Naive B cell (primary cell): ENCODE results near the gene TPST2. TPM values are rescaled to one million over a fixed set of nuclear protein-coding genes. Genes with fewer than 3 reads are reported as not detected.

ENCODE experiments used
- ATAC-seq, 2 donors: fragments of 150-1000 bp; cut with Tn5 transposase; 2 replicates each; pipeline ENCODE4 v1.10.0; 2021; ENCODE audit warnings: low read depth in 2 of 2, mild to moderate bottlenecking in 2 of 2, moderate library complexity in 2 of 2
- DNase-seq: peaks from one replicate; pipeline ENCODE4 v3.0.0; 2022
- H3K27ac Mint-ChIP-seq, 6 donors: one replicate each; pipeline ENCODE4 v1.8.0; 2020 to 2022; ENCODE audit warnings: mild to moderate bottlenecking in 6 of 6, mixed read lengths in 6 of 6, moderate library complexity in 5 of 6, inconsistent platforms in 2 of 6
- H3K27me3 Mint-ChIP-seq, 3 donors: one replicate each; pipeline ENCODE4 v1.8.0; 2021 to 2022; ENCODE audit warnings: mixed read lengths in 3 of 3, mild to moderate bottlenecking in 1 of 3
- H3K36me3 Mint-ChIP-seq, 2 donors: one replicate each; pipeline ENCODE4 v1.8.0; 2020 to 2022; ENCODE audit warnings: mixed read lengths in 2 of 2, inconsistent platforms in 1 of 2, mild to moderate bottlenecking in 1 of 2
- H3K4me1 Mint-ChIP-seq, 3 donors: one replicate each; pipeline ENCODE4 v1.8.0; 2020 to 2022; ENCODE audit warnings: mixed read lengths in 3 of 3, inconsistent platforms in 1 of 3, mild to moderate bottlenecking in 1 of 3, moderate library complexity in 1 of 3
- H3K4me3 Mint-ChIP-seq, 8 donors: one replicate each; pipeline ENCODE4 v1.8.0; 2020 to 2022; ENCODE audit warnings: mild to moderate bottlenecking in 8 of 8, mixed read lengths in 8 of 8, moderate library complexity in 8 of 8, inconsistent platforms in 2 of 8
- H3K9me3 Mint-ChIP-seq, 7 donors: one replicate each; pipeline ENCODE4 v1.8.0; 2020 to 2022; ENCODE audit warnings: mixed read lengths in 7 of 7, mild to moderate bottlenecking in 5 of 7, inconsistent platforms in 2 of 7, moderate library complexity in 1 of 7
- polyA plus RNA-seq, 6 donors: library from polyadenylated mRNA; unstranded; fragments of 300-500 nt; fragmentation: Illumina TruSeq; gene quantifications; one replicate each; pipeline ENCODE4 v1.2.3, GENCODE V29; 2021; ENCODE audit warnings: low read depth in 6 of 6

Gene TPST2
- polyA plus RNA-seq, 6 donors from 2014 or later, result 13.9 to 39.0 (median 28.5) TPM

- Mint-ChIP-seq H3K4me1 (peaks cover 4 to 11% (median 6%) of the 10 kb centered on the region in 3 donors), H3K4me3 (no peak overlapping the region), H3K27ac (peak overlapping the region in 2 of 6 donors; percentile 36 to 68), H3K36me3 (peaks cover 0 to 13% of the 10 kb centered on the region in 2 donors), H3K9me3 (no peaks in the 10 kb centered on the region), H3K27me3 (no peaks in the 10 kb centered on the region)
- DNase-seq (no peak), ATAC-seq (no peak)
Measured at GRCh38 chr22:26525946-26526564, 63.9 kb downstream of the TPST2 start.

GRCh38 chr22:26524870-26525269, 65.1 kb downstream of the TPST2 start:
- Mint-ChIP-seq H3K27ac (peak overlapping the region in 2 of 6 donors; percentile 39 to 59), H3K27me3 (no peaks in the 10 kb centered on the region), H3K4me1 (peaks cover 4 to 11% (median 6%) of the 10 kb centered on the region in 3 donors), H3K4me3 (no peak overlapping the region), H3K9me3 (no peaks in the 10 kb centered on the region), H3K36me3 (peaks cover 0 to 12% of the 10 kb centered on the region in 2 donors)
- ATAC-seq (no peak), DNase-seq (no peak)

GRCh38 chr22:26522592-26522991, 67.3 kb downstream of the TPST2 start:
- Mint-ChIP-seq H3K9me3 (no peaks in the 10 kb centered on the region), H3K27me3 (no peaks in the 10 kb centered on the region), H3K4me1 (peaks cover 4 to 11% (median 6%) of the 10 kb centered on the region in 3 donors), H3K4me3 (no peak overlapping the region), H3K27ac (no peak overlapping the region), H3K36me3 (peaks cover 0 to 12% of the 10 kb centered on the region in 2 donors)
- DNase-seq (no peak), ATAC-seq (no peak)

- no peak for ATAC-seq
- no peaks in the 10 kb centered on the region for H3K9me3 Mint-ChIP-seq
- peak overlapping the region in 1 of 6 donors; percentile 30 for H3K27ac Mint-ChIP-seq
- DNase-seq, result no peak
- no peak overlapping the region for H3K4me3 Mint-ChIP-seq
- H3K27me3 Mint-ChIP-seq, result no peaks in the 10 kb centered on the region
- peaks cover 0 to 12% of the 10 kb centered on the region in 2 donors for H3K36me3 Mint-ChIP-seq
- peaks cover 4 to 11% (median 6%) of the 10 kb centered on the region in 3 donors for H3K4me1 Mint-ChIP-seq
Measured at GRCh38 chr22:26522012-26522411, 67.9 kb downstream of the TPST2 start.

- Mint-ChIP-seq H3K4me3 (no peak overlapping the region), H3K4me1 (peaks cover 12 to 19% (median 16%) of the 10 kb centered on the region in 3 donors), H3K27ac (no peak overlapping the region), H3K36me3 (no peaks in the 10 kb centered on the region), H3K9me3 (no peaks in the 10 kb centered on the region), H3K27me3 (no peaks in the 10 kb centered on the region)
- DNase-seq (no peak), ATAC-seq (no peak)
Measured at GRCh38 chr22:26517429-26517828, 72.5 kb downstream of the TPST2 start.

- peak overlapping the region in 1 of 8 donors; percentile 62 for H3K4me3 Mint-ChIP-seq
- ATAC-seq (no peak), DNase-seq (no peak)
- no peaks in the 10 kb centered on the region for H3K36me3 Mint-ChIP-seq
- H3K27me3 Mint-ChIP-seq, result no peaks in the 10 kb centered on the region
- H3K9me3 Mint-ChIP-seq, result no peaks in the 10 kb centered on the region
- H3K27ac Mint-ChIP-seq, result no peak overlapping the region
- H3K4me1 Mint-ChIP-seq, result peaks cover 19 to 24% (median 22%) of the 10 kb centered on the region in 3 donors
Measured at GRCh38 chr22:26516503-26516902, 73.4 kb downstream of the TPST2 start.

GRCh38 chr22:26515931-26516330, 74.0 kb downstream of the TPST2 start:
- H3K4me3 Mint-ChIP-seq, result peak overlapping the region in 1 of 8 donors; percentile 62
- no peak for DNase-seq
- peak overlapping the region in 1 of 6 donors; percentile 53 for H3K27ac Mint-ChIP-seq
- no peaks in the 10 kb centered on the region for H3K36me3 Mint-ChIP-seq
- H3K27me3 Mint-ChIP-seq, result no peaks in the 10 kb centered on the region
- no peaks in the 10 kb centered on the region for H3K9me3 Mint-ChIP-seq
- ATAC-seq, result no peak
- peaks cover 24 to 29% (median 27%) of the 10 kb centered on the region in 3 donors for H3K4me1 Mint-ChIP-seq

GRCh38 chr22:26514419-26515161, 75.3 kb downstream of the TPST2 start:
- Mint-ChIP-seq H3K27me3 (no peaks in the 10 kb centered on the region), H3K4me3 (peak overlapping the region in 3 of 8 donors; percentile 25 to 100 (median 27)), H3K27ac (no peak overlapping the region), H3K4me1 (peaks cover 26 to 37% (median 36%) of the 10 kb centered on the region in 3 donors), H3K36me3 (no peaks in the 10 kb centered on the region), H3K9me3 (no peaks in the 10 kb centered on the region)
- ATAC-seq, result no peak
- no peak for DNase-seq

GRCh38 chr22:26513838-26514237, 76.1 kb downstream of the TPST2 start:
- Mint-ChIP-seq H3K9me3 (no peaks in the 10 kb centered on the region), H3K4me1 (peaks cover 31 to 43% (median 40%) of the 10 kb centered on the region in 3 donors), H3K36me3 (peaks cover 0 to 7% of the 10 kb centered on the region in 2 donors), H3K4me3 (peak overlapping the region in 4 of 8 donors; percentile 99 to 100 (median 99)), H3K27me3 (no peaks in the 10 kb centered on the region), H3K27ac (peak overlapping the region in 1 of 6 donors; percentile 43)
- DNase-seq, result no peak
- no peak for ATAC-seq

- DNase-seq, result peak; percentile 83
- H3K4me3 Mint-ChIP-seq, result peak within 1 kb of the TSS; percentile 97 to 100 (median 99)
- H3K4me1 Mint-ChIP-seq, result peaks cover 31 to 44% (median 40%) of the 10 kb centered on the region in 3 donors
Measured at GRCh38 chr22:26512149-26512793, 77.7 kb downstream of the TPST2 start, which contains the start of gene TFIP11. TSS of gene TFIP11 (minus strand) at chr22:26512473. CDS start at chr22:26510272, 2,201 bp downstream.

GRCh38 chr22:26508148-26508547, 81.8 kb downstream of the TPST2 start:
- H3K4me1 Mint-ChIP-seq, result peaks cover 27 to 48% (median 47%) of the 10 kb centered on the region in 3 donors
- peak overlapping the region in 1 of 6 donors; percentile 14 for H3K27ac Mint-ChIP-seq
- H3K27me3 Mint-ChIP-seq, result no peaks in the 10 kb centered on the region
- DNase-seq (no peak), ATAC-seq (no peak)
- H3K9me3 Mint-ChIP-seq, result no peaks in the 10 kb centered on the region
- H3K4me3 Mint-ChIP-seq, result peak overlapping the region in 2 of 8 donors; percentile 20 to 41
- peaks cover 14 to 23% of the 10 kb centered on the region in 2 donors for H3K36me3 Mint-ChIP-seq

More at GRCh38 chr22:26512149-26512793, 77.7 kb downstream of the TPST2 start, which contains the start of gene TFIP11:
- Mint-ChIP-seq H3K36me3 (peaks cover 0 to 9% of the 10 kb centered on the region in 2 donors), H3K27ac (peak within 1 kb of the TSS; percentile 96 to 99 (median 98)), H3K9me3 (no peaks in the 10 kb centered on the region), H3K27me3 (no peaks in the 10 kb centered on the region)
- peak; percentile 98 to 99 for ATAC-seq

GRCh38 chr22:26503758-26504157, 86.2 kb downstream of the TPST2 start:
- Mint-ChIP-seq H3K4me3 (peak overlapping the region in 4 of 8 donors; percentile 30 to 75 (median 53)), H3K9me3 (no peaks in the 10 kb centered on the region), H3K27me3 (no peaks in the 10 kb centered on the region), H3K4me1 (peaks cover 12 to 24% (median 22%) of the 10 kb centered on the region in 3 donors), H3K27ac (peak overlapping the region in 4 of 6 donors; percentile 76 to 97 (median 84)), H3K36me3 (peaks cover 29 to 30% of the 10 kb centered on the region in 2 donors)
- no peak for DNase-seq
- no peak for ATAC-seq
